ENCODE results near the gene YKT6.

The YKT6 gene

GRCh38 chr7:44235582-44236332, 35.0 kb downstream of the YKT6 start:
- no peak for DNase-seq

- no peak for DNase-seq
Observed at GRCh38 chr7:44236333-44236728, 35.6 kb downstream of the YKT6 start.

- no peak for DNase-seq
Observed at GRCh38 chr7:44237696-44238095, 36.9 kb downstream of the YKT6 start.

GRCh38 chr7:44238116-44238695, 37.4 kb downstream of the YKT6 start:
- DNase-seq: no peak

GRCh38 chr7:44239361-44239760, 38.6 kb downstream of the YKT6 start:
- no peak for DNase-seq

GRCh38 chr7:44240376-44240775, 39.6 kb downstream of the YKT6 start:
- no peak for DNase-seq

- peak; percentile 82 for DNase-seq
Observed at GRCh38 chr7:44240983-44241510, 40.3 kb downstream of the YKT6 start.

- DNase-seq: no peak
Observed at GRCh38 chr7:44242091-44242490, 41.3 kb downstream of the YKT6 start.

- DNase-seq: no peak
Observed at GRCh38 chr7:44244282-44244681, 43.5 kb downstream of the YKT6 start.

- no peak for DNase-seq
Observed at GRCh38 chr7:44246396-44247113, 45.8 kb downstream of the YKT6 start.

- no peak for DNase-seq
Observed at GRCh38 chr7:44247868-44248651, 47.3 kb downstream of the YKT6 start.

GRCh38 chr7:44249639-44250234, 49.0 kb downstream of the YKT6 start:
- DNase-seq: no peak

GRCh38 chr7:44251269-44251668, 50.5 kb downstream of the YKT6 start:
- no peak for DNase-seq

- DNase-seq: no peak
Observed at GRCh38 chr7:44251881-44252280, 51.1 kb downstream of the YKT6 start.

- DNase-seq: no peak
Observed at GRCh38 chr7:44256459-44256858, 55.7 kb downstream of the YKT6 start.

GRCh38 chr7:44257213-44257612, 56.4 kb downstream of the YKT6 start:
- DNase-seq: no peak

GRCh38 chr7:44257618-44258422, 57.0 kb downstream of the YKT6 start:
- peak; percentile 71 for DNase-seq

GRCh38 chr7:44258423-44258760, 57.6 kb downstream of the YKT6 start:
- no peak for DNase-seq

GRCh38 chr7:44258865-44259546, 58.2 kb downstream of the YKT6 start:
- DNase-seq: no peak

GRCh38 chr7:44259547-44260457, 59.0 kb downstream of the YKT6 start:
- DNase-seq: no peak
